B cell (primary cell): ENCODE results near the gene SCARB1. TPM values are rescaled to one million over a fixed set of nuclear protein-coding genes. Genes with fewer than 3 reads are reported as not detected.

Experiments used
- ATAC-seq: fragments of 200-7000 bp; cut with Tn5 transposase; one replicate; pipeline ENCODE4 v1.10.0; 2021; ENCODE audit warnings: low read depth, mild to moderate bottlenecking, moderate number of reproducible peaks, moderate library complexity
- CTCF ChIA-PET: fragments of 350-600 bp; sonication (Branson Sonifier 250); formaldehyde crosslinking; loops from one replicate; lab custom pipeline; 2021; ENCODE audit warnings: antibody characterized with exemption, inconsistent platforms; lab: Charles Lee
- POLR2A ChIA-PET: fragments of 350-600 bp; sonication (Branson Sonifier 250); formaldehyde crosslinking; loops from one replicate; lab custom pipeline; 2021; ENCODE audit warnings: antibody characterized with exemption; lab: Charles Lee
- DNase-seq: peaks from one replicate; pipeline ENCODE4 v3.0.0; 2013
- H2AFZ ChIP-seq: 2 replicates; pipeline ENCODE4 v1.6.1; 2012; ENCODE audit warnings: mild to moderate bottlenecking, low read depth, low read length; ENCODE audit not compliant: insufficient read depth, poor library complexity, severe bottlenecking
- H3K27ac ChIP-seq, 2 donors: 1 replicate in 1 of 2; 2 replicates in 1 of 2; pipeline ENCODE4 v1.5.1; 2012 to 2013; ENCODE audit warnings: low read length in 2 of 2, mild to moderate bottlenecking in 2 of 2, moderate library complexity in 1 of 2
- H3K27me3 ChIP-seq, 4 experiments: fragments of 200-600 bp in 1 of 4; sonication (generic) in 1 of 4; replicated peaks in 1 of 4; 1 replicate in 2 of 4; 2 replicates in 2 of 4; pipeline versions ENCODE4 v1.6.1 to v1.7.0; 2013 to 2016; ENCODE audit warnings: low read length in 3 of 4, mild to moderate bottlenecking in 2 of 4, mixed read lengths in 1 of 4, moderate library complexity in 1 of 4; ENCODE audit not compliant: insufficient read depth in 4 of 4, control insufficient read depth in 3 of 4; ENCODE audit errors: control extremely low read depth in 1 of 4
- H3K36me3 ChIP-seq, 2 experiments: replicated peaks in 1 of 2; 1 replicate in 1 of 2; 2 replicates in 1 of 2; pipeline versions ENCODE4 v1.6.1 to v1.7.1; 2013; ENCODE audit warnings: low read length in 1 of 2; ENCODE audit not compliant: insufficient read depth in 2 of 2, control insufficient read depth in 1 of 2; ENCODE audit errors: control extremely low read depth in 1 of 2, extremely low read depth in 1 of 2
- H3K4me1 ChIP-seq, 2 donors: fragments of 200-600 bp in 1 of 2; sonication (generic) in 1 of 2; 1 replicate in 1 of 2; 2 replicates in 1 of 2; pipeline versions ENCODE4 v1.5.1 to v1.6.1; 2013 to 2017; ENCODE audit warnings: low read length in 2 of 2; ENCODE audit not compliant: control insufficient read depth in 2 of 2, insufficient read depth in 2 of 2
- H3K4me2 ChIP-seq: replicated peaks from 2 replicates; pipeline ENCODE3; 2012; ENCODE audit warnings: mild to moderate bottlenecking, low read depth, low read length; ENCODE audit not compliant: poor library complexity, severe bottlenecking
- H3K4me3 ChIP-seq, 5 experiments: fragments of 200-600 bp in 1 of 5; sonication (generic) in 1 of 5; 1 replicate in 3 of 5; 2 replicates in 2 of 5; pipeline versions ENCODE4 v1.5.1 to v1.7.0; 2011 to 2016; ENCODE audit warnings: low read length in 4 of 5, mild to moderate bottlenecking in 4 of 5, low read depth in 2 of 5, control low read depth in 1 of 5, moderate library complexity in 1 of 5; ENCODE audit not compliant: insufficient read depth in 1 of 5; ENCODE audit errors: control extremely low read depth in 1 of 5, extremely low read depth in 1 of 5
- H3K79me2 ChIP-seq: fragments of 200-600 bp; sonication (generic); one replicate; pipeline ENCODE4 v1.6.0; 2016; ENCODE audit warnings: low read length; ENCODE audit not compliant: control insufficient read depth, insufficient read depth
- H3K9ac ChIP-seq: fragments of 200-600 bp; sonication (generic); 2 replicates; pipeline ENCODE4 v1.6.1; 2017; ENCODE audit warnings: mild to moderate bottlenecking, low read length, moderate library complexity
- H3K9me3 ChIP-seq, 3 donors: one replicate each; pipeline versions ENCODE4 v1.6.1 to v1.7.1; 2013; ENCODE audit warnings: low read length in 2 of 3; ENCODE audit not compliant: control insufficient read depth in 2 of 3, insufficient read depth in 1 of 3; ENCODE audit errors: control extremely low read depth in 1 of 3
- H4K20me1 ChIP-seq: 2 replicates; pipeline ENCODE4 v1.6.0; 2012; ENCODE audit warnings: mild to moderate bottlenecking, low read length; ENCODE audit not compliant: insufficient read depth, control insufficient read depth, poor library complexity, severe bottlenecking
- H3K27ac Mint-ChIP-seq: one replicate; pipeline ENCODE4 v1.8.0; 2021; ENCODE audit warnings: mixed read lengths
- H3K27me3 Mint-ChIP-seq: one replicate; pipeline ENCODE4 v1.8.0; 2021; ENCODE audit warnings: mixed read lengths
- H3K4me1 Mint-ChIP-seq: one replicate; pipeline ENCODE4 v1.8.0; 2021; ENCODE audit warnings: mixed read lengths
- H3K4me3 Mint-ChIP-seq: one replicate; pipeline ENCODE4 v1.8.0; 2021; ENCODE audit warnings: mixed read lengths
- H3K9me3 Mint-ChIP-seq: one replicate; pipeline ENCODE4 v1.8.0; 2022; ENCODE audit warnings: mixed read lengths; ENCODE audit not compliant: insufficient read depth
- CTCF ChIP-seq: fragments of 200-600 bp; IDR thresholded peaks from one replicate; pipeline ENCODE4 v1.8.0; 2022; ENCODE audit warnings: antibody characterized with exemption, mild to moderate bottlenecking
- EZH2 ChIP-seq: IDR thresholded peaks from 2 replicates; pipeline ENCODE4 v1.6.1; 2012; ENCODE audit warnings: borderline replicate concordance, low read depth, mild to moderate bottlenecking, moderate library complexity, low read length; ENCODE audit not compliant: insufficient read depth, poor library complexity, severe bottlenecking
- WGBS: methylation state at CpG from one replicate; pipeline ENCODE4 v1.1.5; 2013; ENCODE audit warnings: missing lambda C conversion rate; ENCODE audit not compliant: insufficient coverage; 5-methylcytosine and 5-hydroxymethylcytosine counted together
- intact Hi-C: fragments of 100-400 bp; cut with micrococcal nuclease; formaldehyde crosslinking; loops from one replicate; pipeline ENCODE4 v1.10.0; 2022
- polyA plus RNA-seq: library from polyadenylated mRNA; depleted of rRNA; stranded (reverse); fragments of >200 nt; gene quantifications from 2 replicates; pipeline ENCODE4 v1.2.3, GENCODE V29; 2012
- total RNA-seq, 2 donors: library from RNA; stranded (reverse); fragments of 120-200 nt in 1 of 2; gene quantifications; 1 replicate in 1 of 2; 2 replicates in 1 of 2; pipeline versions ENCODE4 v1.2.3 to v1.2.4, GENCODE V29; 2013 to 2022

The SCARB1 gene
- total and polyA plus RNA-seq, 2 donors (not counting 1 experiment from before 2014, with no cell fraction given): 26.8 to 30.7 TPM

GRCh38 chr12:124747426-124748161 is 116.1 kb downstream of the SCARB1 start:
- Mint-ChIP-seq H3K9me3 (no peaks in the 10 kb centered on the region), H3K27me3 (peaks cover 39% of the 10 kb centered on the region), H3K27ac (no peak overlapping the region), H3K4me1 (peaks cover 16% of the 10 kb centered on the region), H3K4me3 (no peak overlapping the region)
- H3K9me3 ChIP-seq: peaks cover 0 to 10% (median 0%) of the 10 kb centered on the region in 3 donors
- DNase-seq: no peak
- H3K27me3 ChIP-seq: peaks cover 0 to 21% (median 5%) of the 10 kb centered on the region in 4 experiments
- no peak overlapping the region for H2AFZ ChIP-seq
- TF ChIP-seq CTCF (no peak), EZH2 (no peak)
- peaks cover 0 to 4% of the 10 kb centered on the region in 2 donors for H3K4me1 ChIP-seq
- no peak overlapping the region for H3K9ac ChIP-seq
- 85% methylated on average over 12 of the region's 15 CpGs for WGBS
- no peak overlapping the region for H3K4me3 ChIP-seq
- H3K4me2 ChIP-seq: no peak overlapping the region
- no peaks in the 10 kb centered on the region for H3K79me2 ChIP-seq
- H3K36me3 ChIP-seq: no peaks in the 10 kb centered on the region
- no peaks in the 10 kb centered on the region for H4K20me1 ChIP-seq
- CTCF ChIA-PET: no interaction called here
- H3K27ac ChIP-seq: no peak overlapping the region
- POLR2A ChIA-PET: no interaction called here
- no peak for ATAC-seq
- intact Hi-C loops: loop anchor here (1.0 kb wide), 1 partner anchor 34 kb away; no protein-coding TSS in a partner anchor
